Stimulated activated CD4-positive, alpha-beta T cell treated with anti-CD3 and anti-CD28 coated beads, Interleukin-4, amount 100 ng/mL, for 24 hours (primary cell): ENCODE results near the gene DNAH6.
A peak's percentile ranks its signal among the peaks of the same experiment; 100 is the strongest.

Experiments used
- DNase-seq: peaks from one replicate; pipeline ENCODE4 v3.0.0-alpha.2; 2020

Gene DNAH6

DNA sequence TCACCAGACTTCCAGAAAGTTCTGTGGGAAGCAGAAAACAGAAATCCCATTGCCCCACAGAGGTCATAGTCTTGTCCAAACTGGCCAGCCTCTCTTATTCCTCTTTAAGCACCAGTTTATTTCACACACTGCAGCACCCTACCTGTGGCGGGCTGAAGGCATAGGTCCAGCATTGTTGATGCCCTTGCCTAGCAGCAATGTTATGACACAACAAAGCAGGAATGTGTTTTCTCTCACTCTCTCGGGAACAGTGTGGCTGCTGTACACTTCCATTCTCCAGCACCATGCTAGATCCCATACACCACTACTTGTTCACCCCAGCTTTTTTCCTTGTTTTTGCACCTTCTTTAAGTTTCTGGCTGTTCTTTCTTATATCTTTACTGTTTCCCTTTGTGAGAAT lies 181.6 kb downstream of the DNAH6 start:
- no peak for DNase-seq

DNA sequence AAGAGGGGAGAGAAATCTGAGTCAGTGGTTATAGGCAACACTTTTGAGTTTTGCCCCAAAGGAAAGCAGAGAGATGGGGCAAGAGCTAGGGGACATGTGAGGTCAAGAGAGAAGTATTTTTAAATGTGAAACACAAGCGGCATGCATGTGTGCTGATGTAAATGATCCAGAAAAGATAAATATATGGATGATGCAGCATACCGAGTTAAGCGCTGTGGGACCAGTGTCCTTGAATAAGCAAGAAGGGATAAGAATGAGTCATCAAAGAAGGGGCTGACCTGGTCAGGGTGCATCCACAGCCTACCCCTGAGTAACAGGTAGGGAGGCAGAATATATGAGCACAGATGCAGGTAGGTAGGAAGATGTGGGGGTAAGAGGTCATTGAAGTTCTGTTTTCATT lies 183.7 kb downstream of the DNAH6 start:
- DNase-seq: no peak

DNA sequence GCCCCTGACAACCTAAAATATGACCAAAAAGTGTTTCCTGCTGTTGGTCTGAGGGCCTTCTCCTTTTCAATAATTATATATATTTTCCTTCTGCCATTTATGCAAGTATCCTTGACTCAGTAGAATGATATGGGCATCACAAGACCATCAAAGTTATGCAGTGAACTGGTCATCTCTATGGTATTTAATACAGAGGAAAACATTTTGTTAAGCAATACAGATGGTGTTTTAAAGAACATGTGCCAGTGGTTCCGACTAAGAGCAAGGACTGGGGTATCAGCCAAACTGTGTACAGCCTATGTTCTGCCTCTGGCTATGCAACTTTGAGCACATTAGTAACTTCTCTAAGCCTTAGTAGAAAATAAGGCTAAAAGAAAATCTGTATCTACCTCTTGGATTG lies 185.6 kb downstream of the DNAH6 start:
- no peak for DNase-seq

DNA sequence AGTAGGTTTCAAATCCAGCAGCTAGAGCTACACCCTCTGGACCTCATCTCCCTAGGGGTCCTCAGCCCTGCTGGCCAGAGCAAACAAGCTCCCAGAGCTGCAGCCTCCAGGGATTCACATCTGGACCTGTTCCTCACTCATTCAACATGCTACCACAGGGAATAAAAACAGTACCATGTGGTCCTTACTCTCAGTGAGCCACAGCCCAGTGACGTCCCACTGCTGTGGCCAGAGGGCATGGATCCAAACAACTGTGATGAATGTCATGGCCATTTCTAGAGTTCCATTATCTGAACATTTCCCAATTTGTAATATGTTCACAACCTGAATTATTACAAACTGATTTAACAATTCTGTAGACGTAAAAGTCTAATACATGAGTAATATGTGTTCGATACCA lies 186.6 kb downstream of the DNAH6 start:
- no peak for DNase-seq

DNA sequence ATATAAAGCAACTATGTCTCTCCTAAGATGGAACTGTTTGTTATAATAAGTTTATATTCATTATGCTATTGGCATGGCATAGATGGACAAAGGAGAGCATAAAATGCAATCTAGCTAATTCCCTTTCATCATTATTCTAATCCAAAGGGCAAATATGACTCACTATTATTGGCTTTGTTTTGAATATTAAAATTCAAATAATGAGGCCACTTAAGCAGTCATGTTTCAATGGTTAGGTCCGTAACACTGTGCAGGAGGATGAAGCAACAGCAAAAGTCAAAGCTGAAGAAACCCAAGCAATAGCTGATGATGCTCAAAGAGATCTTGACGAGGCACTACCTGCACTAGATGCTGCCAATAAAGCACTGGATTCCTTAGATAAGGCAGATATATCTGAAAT lies 187.5 kb downstream of the DNAH6 start:
- no peak for DNase-seq

DNA sequence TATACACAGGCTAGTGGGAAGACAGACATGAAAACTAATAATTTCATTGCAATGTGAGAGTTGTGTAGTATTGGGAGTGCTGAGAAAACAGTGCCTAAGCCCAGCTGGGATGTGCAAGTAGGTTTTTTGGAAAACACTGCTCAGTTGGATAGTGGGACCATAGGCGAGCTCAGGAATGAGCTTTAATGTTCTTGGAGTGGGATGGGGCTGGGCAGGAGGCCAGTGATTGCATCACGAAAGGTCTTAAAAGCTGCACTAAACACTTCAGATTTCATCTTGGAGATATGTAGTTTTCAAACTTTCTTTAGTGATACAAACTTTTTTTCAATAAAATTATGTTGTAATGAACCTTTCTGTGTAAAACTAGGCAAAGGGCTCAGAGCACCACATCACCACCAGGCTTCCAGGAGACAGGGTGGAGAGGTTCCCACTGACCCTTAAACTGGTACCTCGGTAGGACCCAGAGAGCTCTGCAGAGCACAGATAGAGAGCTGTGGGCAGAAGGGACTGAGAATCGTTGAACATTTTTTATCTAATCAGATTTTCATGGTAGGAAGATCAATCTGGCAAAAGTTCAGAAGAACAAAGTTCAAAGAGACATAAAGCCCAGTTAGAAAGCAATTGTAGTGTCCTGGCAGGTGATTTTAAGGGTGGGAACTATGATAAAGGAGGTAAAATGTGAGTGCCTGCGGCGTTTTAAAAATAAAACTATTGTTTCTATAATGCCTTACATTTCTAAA lies 188.4 kb downstream of the DNAH6 start:
- DNase-seq: no peak

DNA sequence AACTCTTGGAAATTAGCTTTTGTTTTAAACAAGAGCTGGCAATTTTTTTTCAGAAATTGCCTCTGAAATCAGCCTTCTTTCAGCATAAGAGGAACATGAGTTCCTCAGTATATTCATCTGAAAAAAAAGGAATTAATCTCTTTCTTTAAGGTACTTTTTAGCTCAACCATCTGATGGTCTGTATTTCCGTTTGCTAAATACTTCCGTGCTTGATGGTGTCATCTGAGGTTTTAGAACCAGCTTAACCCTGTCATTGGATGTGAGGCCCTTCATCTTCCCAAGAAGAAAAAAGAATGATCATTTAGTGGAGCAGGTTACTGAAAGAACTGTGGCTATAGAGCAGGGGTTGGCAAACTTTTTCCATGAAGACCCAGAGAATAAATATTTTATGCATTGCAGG lies 189.6 kb downstream of the DNAH6 start:
- DNase-seq: no peak

DNA sequence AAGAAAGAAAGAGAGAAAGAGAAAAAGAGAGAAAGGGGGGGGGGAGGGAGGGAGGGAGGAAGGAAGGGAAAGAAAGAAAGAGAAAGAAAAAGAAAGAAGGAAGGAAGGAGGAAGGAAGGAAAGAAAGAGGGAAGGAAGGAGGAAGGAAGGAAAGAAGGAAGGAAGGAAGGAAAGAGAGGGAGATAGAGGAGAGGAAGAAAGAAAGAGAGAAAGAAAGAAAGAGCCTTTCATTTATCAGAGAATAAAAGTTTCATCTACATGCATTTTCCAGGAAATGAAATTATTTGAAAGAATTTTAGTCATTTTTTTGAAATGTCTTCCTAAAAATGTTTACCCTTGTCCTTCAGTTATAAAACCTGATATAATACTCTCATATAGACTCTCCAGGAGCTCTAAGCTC lies 192.1 kb downstream of the DNAH6 start:
- no peak for DNase-seq

DNA sequence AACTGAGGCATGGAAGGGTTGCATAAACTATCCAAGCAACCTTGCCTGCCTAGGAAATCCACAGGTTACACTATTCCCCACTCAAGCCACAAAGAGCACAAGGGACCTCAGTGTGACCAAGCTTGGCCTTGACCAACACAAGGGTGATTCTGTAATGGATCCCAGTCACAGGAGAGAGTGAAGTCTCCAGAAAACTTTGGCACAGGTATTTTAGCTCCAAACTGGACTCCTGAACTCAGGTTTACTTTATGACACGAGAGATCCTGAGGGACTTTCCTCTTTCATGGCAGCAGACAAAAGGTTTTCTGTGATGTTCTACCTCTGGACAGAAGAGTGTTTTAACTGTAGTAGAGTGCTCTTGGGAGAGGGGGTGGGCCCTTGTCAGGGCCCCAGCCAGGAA lies 195.4 kb downstream of the DNAH6 start:
- no peak for DNase-seq

DNA sequence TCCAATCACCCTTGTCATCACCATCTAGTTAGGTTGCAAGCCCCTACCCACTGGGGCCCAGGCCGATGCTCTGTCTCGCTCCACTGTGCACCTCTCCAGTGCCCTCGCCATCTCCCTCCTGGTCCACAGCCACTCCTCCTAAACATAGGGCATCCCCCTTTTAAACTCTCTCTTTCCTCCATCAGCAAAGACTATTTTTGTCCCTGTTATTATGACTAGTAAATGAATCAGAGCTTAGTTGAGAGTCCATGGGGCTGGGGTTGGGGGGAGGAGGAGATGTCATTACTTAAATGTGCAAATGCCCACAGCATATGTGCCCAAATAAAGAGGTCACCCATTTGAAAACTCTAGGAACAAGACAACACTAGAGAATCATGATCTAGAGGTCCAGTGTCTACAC lies 197.1 kb downstream of the DNAH6 start:
- DNase-seq: no peak

DNA sequence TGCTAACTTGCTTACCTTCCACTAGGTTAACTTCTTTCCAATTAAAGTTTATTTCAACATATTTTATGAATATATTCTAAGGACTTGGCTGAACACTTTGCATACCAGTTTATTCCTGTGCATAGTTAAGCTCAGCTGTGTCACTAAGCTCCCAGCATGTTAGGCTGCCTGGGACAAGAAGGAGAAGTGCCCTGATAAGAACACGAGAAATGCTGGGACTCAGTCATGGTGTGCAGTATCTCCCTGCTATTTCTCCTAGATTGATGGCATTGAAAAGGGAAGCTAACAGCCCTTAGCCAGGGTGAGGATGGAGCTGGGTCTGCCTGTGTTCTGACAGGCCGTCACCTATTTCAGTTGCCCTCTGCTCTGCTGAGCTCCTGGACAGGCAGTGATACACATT lies 200.3 kb downstream of the DNAH6 start:
- no peak for DNase-seq

DNA sequence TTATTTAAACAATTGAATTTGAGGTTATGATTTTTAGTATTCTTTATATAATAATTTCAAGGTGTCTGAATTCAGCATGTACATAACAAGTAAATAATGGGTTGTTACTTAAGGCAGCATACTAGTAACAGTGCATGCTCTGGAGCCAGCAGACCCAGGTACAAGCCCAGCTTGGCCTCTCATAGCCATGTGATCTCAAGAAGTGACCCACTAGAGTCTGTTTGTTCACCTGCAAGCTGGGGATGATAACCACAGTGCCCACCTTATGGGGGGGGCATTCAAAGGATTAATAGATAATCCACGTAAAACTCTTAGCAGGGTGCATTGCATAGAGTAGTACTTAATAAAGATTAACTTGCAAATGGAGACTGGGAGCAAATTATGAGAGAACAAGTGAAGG lies 201.0 kb downstream of the DNAH6 start:
- DNase-seq: no peak

DNA sequence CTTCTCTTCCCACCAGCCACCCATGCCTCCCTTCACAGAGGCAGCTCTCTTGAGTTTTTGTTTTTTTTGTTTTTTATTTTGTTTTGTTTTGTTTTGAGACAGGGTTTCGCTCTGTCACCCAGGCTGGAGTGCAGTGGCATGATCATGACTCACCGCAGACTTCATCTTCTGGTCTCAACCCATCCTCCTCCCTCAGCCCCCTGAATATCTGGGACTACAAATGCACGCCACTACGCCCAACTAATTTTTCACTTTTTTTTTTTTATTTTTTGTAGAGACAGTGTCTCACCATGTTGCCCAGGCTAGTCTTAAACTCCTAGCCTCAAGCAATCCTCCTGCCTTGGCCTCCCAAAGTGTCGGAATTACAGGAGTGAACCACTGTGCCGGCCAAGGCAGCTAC lies 203.1 kb downstream of the DNAH6 start:
- DNase-seq: no peak

DNA sequence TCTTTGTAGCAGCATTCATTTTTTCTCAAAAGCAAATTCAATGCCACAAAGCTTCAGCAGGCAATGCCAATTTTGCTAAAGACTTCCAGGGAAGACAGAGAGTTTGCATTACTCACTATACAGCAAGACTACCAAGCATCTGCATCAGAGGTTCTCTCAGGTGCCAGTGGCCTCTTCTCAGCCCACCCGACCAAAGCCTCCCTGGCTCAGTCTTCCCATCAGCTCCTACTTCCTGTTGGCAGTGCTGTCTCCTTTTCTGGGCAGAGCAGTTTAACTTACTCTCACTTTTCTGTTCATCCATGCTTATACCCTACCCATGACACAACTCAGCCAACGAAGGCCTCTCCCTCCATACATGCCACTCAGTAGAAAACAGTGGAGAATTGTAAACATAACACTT lies 207.5 kb downstream of the DNAH6 start:
- DNase-seq: no peak

DNA sequence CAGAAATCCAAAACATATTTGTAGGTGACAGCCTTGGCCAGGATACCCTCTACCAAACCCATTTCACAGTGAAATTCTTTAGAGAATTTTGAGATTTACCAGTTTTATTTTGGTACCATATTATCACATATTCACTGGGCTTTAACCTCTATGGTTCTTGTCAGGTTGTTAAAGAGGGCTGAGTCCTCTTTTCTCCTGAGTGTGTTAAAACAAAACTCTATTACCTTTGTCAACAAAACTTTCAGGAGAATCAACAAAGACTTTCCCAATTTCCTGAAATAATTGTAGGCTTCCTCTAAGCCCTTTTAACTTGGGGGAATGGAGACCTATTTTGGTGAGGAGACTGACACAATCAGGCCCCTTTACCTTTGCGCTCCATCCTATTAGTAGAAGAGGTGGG lies 209.4 kb downstream of the DNAH6 start:
- no peak for DNase-seq

DNA sequence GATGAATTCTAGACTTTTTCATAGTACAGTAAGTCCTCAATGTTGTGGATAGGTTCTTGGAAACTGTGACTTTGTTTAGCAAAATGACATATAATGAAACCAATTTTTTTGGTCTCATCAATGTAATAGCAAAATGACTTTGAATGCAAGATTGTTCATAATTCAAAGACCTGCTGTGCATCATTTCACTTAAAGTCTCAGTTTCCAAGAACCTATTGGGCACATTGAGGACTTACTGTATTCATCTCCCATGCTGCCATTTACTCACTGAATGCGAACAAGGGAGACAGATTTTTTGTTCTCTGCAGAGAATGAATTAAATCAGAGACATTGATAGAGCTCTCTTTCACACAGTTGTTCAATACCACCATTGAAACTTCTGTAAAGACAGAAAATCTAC lies 211.0 kb downstream of the DNAH6 start:
- no peak for DNase-seq

DNA sequence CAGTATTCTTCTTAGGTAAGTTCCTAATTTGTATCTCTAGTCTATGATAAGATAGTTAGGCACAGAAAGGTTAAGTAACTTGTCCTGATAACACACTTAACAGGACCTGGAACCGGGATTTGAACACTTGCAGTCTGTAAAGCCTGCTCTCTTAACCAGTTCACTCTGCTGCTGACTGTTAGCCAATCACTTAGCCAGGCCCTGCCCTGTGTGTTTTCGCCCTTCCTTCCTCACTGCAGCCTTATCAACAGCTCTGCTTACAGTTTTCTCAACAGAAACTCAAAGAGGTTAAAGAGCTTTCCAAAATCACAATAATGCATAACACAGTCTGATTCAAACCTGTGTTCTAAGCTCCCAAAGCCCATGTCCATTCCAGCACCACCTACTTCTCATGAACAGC lies 212.9 kb downstream of the DNAH6 start:
- no peak for DNase-seq

DNA sequence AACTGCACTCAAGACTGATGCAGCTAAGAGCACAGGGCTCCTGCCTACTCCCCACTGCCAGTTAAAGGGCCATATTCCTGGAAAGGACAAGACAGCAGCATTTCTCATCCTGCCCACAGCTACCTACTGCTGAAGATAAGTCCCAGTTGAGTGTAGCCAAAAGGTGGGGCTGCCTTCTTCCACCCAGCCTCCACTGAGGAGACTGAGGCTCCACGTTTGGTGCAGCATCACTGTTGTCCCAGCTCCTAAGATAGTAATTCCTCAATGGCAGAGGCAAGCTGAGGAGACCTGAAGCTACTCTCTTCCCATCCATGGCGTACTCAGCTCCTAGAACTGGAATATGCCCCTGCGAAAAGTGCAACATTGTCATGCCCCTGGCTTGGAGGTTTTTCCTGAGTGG lies 214.9 kb downstream of the DNAH6 start:
- no peak for DNase-seq

DNA sequence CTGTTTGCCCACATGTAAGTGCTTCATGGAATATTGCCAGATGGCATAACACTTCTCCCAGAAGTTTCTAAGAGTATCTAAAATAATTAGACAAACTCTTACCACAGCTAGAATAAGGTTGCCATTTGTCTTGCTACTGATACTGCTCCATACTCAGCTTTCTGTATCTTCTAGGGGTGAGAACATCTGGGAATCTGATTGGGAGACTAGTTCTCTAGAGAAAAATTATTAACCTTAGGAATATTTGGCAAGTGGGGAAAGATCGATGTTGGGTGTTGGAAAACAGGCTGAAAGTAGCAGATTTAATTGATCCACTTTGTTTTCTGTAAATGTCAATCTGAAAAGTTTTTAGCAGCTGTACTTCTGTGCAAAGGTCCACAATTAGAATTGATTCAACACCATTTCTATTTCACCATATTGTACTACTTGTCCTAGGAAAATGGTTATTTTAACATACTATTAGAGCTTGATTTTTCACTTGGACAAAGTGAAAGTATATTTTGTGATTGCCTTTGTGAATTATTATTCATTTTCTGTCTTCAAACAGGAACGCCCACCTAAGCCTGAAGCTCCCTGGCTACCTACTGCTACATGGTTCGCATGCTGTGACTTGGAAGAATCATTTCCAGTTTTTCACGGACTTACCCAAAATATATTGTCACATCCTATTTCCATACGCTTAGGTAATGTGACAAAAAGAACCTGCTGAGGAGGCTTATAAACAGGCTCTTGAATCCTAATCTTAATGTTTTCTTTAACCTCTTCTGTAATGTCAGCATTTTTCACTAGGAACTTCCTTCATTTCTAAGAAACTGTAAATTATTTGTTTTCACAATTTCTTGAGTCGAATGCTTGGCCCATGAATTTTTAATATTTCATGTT lies 216.8 kb downstream of the DNAH6 start:
- DNase-seq: no peak

DNA sequence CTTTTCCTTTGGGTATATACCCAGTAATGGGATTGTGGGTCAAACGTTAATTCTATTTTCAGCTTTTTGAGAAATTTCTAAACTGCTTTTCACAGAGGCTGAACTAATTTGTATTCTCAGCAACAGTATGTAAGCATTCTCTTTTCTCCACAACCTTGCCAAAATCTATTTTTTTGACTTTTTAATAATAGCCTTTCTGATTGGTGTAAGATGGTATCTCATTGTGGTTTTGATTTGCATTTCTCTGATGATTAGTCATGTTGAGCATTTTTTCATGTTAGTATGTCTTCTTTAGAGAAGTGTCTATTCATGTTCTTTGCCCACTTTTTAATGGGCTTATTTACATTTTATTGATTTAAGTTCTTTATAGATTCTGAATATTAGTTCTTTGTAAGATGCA lies 219.1 kb downstream of the DNAH6 start:
- DNase-seq: no peak

DNA sequence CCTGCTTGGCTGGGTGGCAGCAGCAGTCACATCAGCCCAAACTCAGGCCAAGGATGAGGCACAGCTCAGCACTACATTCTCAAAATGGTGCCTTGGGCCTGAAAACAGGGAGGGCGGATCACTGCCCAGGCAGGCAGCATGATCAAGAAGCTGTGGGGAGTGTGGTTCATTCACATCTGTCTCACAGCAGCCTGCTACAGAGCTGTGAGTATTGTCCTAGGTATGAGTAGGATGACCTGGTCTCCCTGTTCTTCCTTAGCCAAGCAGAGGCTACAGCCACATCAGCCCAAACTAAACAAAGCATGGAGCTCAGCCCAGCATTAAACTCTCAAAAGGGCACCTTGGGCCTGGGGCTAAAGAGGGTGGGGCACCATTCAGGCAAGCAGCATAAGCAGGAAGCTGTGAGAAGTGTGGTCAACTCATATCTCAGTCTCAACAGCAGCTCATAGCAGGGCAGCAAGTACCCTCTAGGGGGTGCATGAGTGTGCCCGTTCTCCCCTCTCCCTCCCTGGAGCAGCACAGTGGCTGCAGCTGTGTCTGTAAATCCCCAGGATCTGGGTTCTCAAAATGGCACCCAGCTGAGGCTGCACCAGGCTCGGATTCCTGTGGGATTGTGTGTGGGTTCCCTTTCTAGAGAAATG lies 225.0 kb downstream of the DNAH6 start:
- DNase-seq: peak; percentile 32

DNA sequence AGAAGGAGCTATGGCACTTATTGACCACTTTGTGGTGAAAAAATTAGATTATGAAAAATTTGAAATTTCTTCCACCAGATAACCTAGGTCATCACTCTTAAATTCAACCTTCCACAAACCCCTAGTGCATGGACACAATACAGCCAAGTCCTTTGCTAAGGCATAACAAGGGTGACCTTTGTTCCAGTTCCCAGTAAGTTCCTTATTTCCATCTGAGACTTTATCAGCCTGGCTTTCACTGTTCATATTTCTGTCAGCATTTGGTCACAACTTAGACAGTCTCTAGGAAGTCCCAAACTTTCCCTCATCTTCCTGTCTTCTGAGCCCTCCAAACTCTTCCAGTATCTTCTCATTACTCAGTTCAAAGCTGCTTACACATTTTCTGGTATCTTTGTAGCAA lies 232.0 kb downstream of the DNAH6 start:
- DNase-seq: no peak

DNA sequence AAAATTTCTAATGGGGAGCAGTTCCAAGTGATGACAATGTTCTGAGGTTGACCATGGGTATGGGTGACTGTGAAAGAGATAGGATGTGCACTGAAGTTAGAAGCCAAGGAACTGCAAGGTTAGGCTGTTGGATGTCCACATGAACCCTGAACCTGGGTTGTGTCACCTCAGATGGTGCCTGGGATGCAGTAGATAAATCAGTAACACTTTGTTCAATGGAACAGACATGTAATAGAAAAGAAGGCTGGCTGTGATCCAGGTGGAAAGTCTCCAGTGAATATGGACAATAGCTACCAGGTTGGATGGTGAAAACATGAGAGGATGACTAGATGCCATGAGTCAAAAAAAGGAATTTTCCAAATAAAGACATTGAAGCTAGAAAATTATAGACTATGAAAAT lies 233.1 kb downstream of the DNAH6 start:
- DNase-seq: no peak

DNA sequence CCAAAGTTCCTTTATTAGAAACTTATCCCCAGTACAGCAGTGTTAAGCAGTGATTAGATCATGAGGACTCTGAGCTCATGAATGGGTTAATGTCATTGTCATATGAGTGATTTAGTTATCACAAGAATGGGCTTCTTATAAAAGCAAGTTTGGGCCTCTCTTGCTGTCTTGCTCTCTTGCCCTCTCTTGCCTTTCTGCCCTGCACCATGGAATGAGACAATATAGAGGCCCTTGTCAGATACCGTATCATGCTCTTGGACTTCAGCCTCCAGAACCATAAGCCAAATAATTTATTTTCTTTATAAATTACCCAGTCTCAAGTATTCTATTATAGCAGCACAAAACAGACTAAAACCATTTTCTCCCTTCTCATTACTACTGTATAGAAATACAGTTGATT lies 238.8 kb downstream of the DNAH6 start:
- no peak for DNase-seq
